Activated CD8-positive, alpha-beta memory T cell treated with anti-CD3 and anti-CD28 coated beads for 4 hours (primary cell): ENCODE results near the gene APBB1.
A peak's percentile ranks its signal among the peaks of the same experiment; 100 is the strongest.

Experiments used
- DNase-seq, 2 donors: peaks; one replicate each; pipeline ENCODE4 v3.0.0-alpha.2; 2020; ENCODE audit warnings: low read depth in 2 of 2

Gene APBB1

DNA sequence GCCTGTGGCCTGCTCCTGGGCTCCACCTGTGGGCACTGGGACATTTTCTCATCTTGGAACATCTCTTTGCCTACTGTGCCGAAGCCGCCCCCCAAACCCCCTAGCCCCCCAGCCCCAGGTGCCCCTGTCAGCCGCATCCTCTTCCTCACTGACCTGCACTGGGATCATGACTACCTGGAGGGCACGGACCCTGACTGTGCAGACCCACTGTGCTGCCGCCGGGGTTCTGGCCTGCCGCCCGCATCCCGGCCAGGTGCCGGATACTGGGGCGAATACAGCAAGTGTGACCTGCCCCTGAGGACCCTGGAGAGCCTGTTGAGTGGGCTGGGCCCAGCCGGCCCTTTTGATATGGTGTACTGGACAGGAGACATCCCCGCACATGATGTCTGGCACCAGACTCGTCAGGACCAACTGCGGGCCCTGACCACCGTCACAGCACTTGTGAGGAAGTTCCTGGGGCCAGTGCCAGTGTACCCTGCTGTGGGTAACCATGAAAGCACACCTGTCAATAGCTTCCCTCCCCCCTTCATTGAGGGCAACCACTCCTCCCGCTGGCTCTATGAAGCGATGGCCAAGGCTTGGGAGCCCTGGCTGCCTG is 27.3 kb downstream of the APBB1 start:
- no peak for DNase-seq

DNA sequence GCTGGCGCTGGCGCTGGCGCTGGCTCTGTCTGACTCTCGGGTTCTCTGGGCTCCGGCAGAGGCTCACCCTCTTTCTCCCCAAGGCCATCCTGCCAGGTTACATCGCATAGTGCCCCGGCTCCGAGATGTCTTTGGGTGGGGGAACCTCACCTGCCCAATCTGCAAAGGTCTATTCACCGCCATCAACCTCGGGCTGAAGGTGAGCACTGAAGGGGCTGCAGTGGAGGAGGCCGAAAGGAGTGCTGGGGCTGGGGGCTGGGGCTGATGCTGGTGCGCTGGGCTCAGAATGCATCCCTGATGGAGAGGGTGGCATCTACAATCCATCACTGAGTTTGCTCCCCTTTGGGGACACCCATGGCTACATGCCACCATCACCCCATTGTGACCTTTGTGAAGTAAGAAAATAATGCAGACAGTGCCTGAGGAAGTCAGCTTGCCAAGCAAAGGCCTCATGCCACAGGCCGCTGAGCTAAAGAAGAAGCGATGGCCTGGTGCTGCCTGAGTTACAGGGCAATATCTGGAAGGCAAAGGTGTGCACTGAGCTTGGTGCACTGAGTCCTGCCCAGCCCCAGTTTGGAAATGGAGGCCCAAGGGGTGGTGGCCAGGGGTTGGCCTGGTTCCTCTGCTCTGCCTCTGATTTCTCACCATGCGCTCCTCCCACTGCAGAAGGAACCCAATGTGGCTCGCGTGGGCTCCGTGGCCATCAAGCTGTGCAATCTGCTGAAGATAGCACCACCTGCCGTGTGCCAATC is 28.0 kb downstream of the APBB1 start:
- no peak for DNase-seq

DNA sequence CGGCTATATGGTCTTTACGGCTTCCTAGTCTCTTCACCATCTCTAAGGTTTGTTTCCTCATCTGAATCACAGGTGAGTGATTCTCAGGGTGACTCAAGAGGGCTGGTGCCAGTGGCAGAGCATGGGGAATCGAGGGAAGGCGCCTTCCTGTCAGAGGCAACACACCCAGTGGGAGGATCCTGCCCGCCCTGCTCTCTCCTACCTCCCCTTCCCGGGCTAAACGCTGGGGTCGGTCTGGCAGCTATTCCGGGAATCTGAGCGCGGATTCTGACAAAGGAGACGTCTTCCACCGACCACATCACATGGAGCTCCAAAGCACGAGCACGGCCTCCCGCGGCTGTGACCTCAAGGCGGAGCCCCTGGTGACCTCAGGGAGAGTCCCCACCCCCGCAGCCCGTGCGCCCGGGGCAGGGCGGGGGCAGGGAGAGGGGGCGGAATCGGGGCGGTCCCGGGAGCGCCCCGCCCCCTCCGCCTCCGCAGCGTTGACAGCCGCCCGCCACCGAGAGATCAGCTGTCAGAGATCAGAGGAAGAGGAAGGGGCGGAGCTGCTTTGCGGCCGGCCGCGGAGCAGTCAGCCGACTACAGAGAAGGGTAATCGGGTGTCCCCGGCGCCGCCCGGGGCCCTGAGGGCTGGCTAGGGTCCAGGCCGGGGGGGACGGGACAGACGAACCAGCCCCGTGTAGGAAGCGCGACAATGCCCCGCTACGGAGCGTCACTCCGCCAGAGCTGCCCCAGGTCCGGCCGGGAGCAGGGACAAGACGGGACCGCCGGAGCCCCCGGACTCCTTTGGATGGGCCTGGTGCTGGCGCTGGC is 28.8 kb downstream of the APBB1 start, which contains the start of gene SMPD1:
SMPD1 (plus strand) TSS at position 570 of the 813 bp plus-strand sequence; CDS start at position 695, 125 bp downstream.
- DNase-seq, result peak; percentile 89 to 94

DNA sequence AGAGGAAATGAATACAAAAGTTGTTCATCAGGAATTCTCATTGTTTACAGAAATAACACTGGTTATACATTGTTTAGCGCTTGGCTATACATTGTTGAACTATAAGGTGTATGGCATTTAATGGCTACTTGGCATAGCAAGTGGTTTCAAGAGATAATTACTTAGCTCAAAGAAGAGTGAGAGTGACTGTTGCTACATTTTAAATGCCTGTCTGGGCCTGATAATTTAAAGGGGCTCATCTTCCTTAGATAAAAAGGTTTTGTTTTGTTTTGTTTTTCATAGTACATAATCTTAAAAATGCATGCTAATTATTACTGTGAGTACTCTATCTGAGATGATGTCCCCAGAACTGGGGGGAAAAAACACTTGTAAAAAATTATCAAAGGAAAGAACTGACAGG is 30.1 kb downstream of the APBB1 start:
- DNase-seq, result no peak

DNA sequence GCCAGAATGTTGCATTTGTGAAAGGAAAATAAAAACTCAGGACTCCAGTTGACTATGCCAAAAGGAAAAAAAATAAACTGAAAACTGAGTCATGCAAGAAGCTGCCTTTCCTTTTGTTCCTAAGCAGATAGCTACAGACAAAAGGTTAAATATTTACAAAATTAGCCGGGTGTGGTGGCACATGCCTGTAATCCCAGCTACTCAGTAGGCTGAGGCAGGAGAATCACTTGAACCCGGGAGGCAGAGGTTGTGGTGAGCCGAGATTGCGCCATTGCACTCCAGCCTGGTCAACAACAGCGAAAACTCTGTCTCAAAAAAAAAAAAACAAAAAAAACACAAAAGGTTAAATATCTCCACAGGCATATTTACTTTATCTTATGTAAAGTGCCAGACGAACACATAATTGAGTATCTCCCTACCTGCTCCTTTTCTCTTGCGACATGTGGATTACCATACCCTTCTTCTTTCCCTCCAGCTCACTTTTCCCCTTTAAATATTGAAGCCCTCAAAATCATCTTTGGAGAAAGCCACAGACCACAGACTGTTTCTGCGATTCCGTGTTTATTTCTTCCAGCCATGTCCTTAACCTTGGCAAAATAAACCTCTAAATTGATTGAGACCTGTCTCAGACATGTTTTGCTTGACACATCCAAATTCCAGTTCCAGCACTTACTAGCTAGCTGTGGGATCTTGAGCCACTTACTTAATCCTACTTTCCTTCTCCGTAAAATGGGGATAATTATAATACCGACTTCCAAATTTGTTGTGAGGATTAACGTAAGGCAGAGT is 30.9 kb downstream of the APBB1 start:
- no peak for DNase-seq

DNA sequence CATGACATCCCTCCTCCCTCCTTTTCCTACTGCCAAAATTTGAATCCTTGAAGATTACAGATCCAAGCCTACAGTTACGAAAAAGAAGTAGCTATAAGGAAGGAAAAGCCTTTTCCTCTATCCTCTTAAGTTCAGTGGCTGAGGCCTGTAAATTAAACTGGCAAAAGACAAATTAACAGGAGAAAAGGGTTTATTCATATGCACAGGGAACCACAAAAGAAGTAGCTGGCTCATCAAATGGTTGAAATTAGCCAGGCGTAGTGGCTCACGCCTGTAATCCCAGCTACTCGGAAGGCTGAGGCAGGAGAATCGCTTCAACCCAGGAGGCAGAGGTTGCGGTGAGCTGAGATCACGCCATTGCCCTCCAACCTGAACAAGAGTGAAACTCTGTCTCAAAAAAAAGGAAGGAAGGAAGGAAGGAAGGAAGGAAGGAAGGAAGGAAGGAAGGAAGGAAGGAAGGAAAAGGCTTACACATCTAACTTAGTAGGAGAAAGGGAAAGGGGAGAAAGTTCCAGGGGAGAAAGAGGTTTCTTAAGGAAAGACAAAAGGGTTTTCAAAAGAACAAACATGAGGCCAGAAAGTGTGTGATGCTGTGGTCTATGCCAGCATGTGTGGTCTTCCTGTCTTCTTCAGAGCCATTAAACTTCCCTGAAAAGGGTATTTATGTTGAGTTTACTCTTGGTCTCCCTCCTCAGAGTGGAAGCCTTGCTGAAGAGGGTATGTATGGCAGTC is 33.7 kb downstream of the APBB1 start:
- DNase-seq, result no peak

GRCh38 chr11:6378640-6378989 is 40.3 kb downstream of the APBB1 start:
- no peak for DNase-seq

DNA sequence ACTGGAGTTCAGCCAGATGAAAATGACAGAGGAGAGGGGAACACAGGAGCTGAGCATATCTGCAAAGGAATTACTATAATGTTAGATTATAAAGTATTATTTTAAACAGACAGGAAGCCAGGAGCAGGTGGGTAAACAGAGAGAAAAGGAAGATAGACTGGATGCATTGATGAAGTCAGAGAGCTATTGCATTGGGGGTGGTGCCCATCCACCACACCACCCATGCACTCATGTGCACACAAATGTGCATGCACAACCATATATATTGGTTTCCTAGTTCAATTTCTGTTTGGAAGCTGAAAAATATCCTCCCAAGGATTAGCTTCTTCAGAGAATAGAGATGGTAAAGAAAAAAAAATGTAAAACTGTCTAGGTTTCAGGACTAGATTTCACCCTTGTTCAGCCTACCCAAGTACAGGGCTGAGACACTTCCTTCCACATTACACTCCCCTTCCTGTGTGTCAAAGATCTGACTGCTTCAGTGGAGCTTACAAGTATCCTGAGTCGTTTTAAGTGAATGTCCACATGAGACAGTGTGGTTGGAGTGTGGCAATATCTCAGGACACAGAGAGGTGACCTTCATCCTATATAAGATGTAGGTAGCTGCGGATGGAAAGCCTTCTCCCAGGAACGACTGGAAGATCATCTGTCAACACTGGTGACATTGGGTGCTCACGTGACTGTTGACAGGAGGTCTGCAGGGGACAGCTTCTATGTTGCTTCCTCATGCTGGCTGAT is 40.8 kb downstream of the APBB1 start:
- no peak for DNase-seq

DNA sequence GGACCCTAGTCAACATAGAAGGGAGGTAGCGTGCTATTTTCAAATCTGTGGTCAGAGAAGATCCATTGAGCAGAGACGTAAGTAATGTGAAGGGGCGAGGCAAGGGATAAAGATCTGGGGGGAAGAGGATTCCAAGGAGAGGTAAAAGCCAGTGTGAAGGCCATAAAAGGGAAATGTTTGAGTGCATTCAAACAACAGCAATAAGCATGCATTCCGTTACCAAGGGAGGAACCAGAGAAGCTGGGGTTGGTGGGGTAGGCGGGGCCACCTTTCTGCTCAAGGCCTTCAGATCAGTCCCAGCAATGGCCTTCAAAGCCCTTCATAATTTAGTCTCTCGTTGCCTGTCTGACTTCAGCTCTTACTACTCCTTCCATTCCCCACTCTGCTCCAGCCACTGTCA is 47.1 kb downstream of the APBB1 start:
- DNase-seq, result no peak

DNA sequence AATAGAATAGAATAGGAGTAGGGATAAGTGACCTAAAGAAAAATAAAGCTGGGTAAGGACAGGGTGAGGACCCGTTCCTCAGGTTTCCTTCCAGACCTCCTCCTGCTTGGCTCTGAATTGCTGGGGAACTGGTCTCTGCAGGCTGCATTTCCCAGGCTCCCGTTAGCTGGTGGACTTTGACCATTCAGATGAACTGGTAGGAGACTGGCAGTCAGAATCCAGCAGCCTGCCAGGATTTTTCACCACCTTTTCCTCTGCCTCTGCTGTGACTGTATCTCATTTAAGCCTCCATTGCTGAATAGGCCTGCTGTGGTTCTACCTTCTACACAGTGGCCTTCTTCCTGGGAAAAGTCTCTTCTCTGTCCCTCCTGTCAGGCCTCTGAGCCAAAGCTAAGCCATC is 53.2 kb downstream of the APBB1 start:
- no peak for DNase-seq

- peak in 1 of 2 donors; percentile 36 for DNase-seq
These were observed 55.8 kb downstream of the APBB1 start for GRCh38 chr11:6362873-6363678.

DNA sequence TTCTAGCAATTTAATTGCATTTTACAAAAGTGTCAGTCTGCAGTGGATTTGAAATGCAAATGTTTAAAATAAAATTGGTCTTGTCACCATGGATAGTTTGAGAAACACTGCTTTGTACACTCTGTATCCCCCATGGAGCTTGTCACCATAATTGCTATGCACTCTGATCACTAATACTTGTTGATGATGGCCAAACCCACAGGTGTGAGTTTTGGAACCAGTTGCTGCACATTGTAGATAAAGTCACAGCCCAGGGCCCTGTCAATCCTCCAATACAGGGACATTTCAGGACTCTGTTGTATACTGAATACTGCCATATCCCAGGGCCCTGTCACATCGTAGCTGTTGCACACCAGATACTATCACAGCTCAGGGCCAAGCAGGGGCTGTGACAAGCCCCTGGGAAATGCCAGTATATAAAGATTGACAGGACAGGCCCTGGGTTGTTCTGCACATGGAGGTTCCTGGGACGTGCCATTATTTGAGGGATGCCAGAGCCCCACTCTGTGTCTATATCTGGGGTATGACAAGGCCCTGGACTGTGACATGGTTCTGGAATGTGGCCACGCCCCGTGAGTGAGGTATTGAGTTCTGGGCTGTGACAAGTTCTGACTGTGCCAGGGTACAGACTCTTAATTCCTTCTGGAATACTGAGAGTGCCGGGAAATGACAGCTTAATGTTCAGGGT is 56.6 kb downstream of the APBB1 start:
- no peak for DNase-seq

- DNase-seq, result no peak
These were observed 58.7 kb downstream of the APBB1 start for GRCh38 chr11:6360183-6360582.

GRCh38 chr11:6357222-6357621 is 61.7 kb downstream of the APBB1 start:
- no peak for DNase-seq

- no peak for DNase-seq
These were observed 62.3 kb downstream of the APBB1 start for GRCh38 chr11:6356503-6357055.

GRCh38 chr11:6354651-6355485 is 64.0 kb downstream of the APBB1 start:
- DNase-seq, result no peak

DNA sequence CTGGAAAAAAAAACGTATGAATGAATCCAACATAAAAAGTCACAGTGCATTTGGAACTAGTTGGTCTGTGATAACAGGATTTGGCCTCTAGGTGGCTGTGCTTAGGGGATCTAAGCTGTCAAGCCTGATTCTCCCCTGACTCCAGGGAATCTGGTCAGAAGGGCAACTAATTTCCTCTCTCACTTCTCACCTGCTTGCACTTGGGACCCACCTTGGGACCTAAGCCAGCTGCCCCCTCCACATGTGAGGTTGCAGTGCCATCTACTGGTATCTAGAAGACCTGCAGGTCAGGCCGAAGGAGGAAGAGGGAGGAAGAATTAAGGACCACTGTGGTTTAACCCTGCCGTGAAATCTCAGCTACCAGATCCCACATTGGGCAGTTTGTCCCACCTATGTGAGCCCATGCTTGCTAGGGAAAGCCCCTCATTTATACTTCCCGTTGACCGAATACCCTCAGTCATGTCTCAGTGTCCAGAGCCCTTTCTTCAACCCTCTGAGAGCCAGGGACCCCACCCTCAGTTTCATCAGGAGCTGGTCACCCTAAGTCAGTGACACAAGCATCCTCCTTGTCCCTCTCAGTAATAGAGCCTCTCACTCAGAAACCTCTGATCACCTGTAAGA is 65.4 kb downstream of the APBB1 start:
- peak; percentile 25 to 27 for DNase-seq
